BLaER1 treated with 17β-estradiol and CSF1 and Interleukin-3, amounts not matched to agents 10 nM and 100 nM (cell line): Measurements from ENCODE around the gene FOXN1.

Experiments
- H3K27ac ChIP-seq, 11 experiments: shearing (Covaris generic); formaldehyde crosslinking; 2 replicates each; pipeline ENCODE4 v1.8.1; 2022
- H3K27me3 ChIP-seq, 11 experiments: shearing (Covaris generic); formaldehyde crosslinking; 2 replicates each; pipeline ENCODE4 v1.8.1; 2022
- H3K36me3 ChIP-seq, 11 experiments: shearing (Covaris generic); formaldehyde crosslinking; 2 replicates each; pipeline ENCODE4 v1.8.1; 2022
- H3K4me1 ChIP-seq, 10 experiments: shearing (Covaris generic); formaldehyde crosslinking; 2 replicates each; pipeline ENCODE4 v1.8.1; 2022
- H3K4me2 ChIP-seq, 11 experiments: shearing (Covaris generic); formaldehyde crosslinking; 2 replicates each; pipeline ENCODE4 v1.8.1; 2022
- H3K4me3 ChIP-seq, 10 experiments: shearing (Covaris generic); formaldehyde crosslinking; 2 replicates each; pipeline ENCODE4 v1.8.1; 2022
- H3K9ac ChIP-seq, 11 experiments: shearing (Covaris generic); formaldehyde crosslinking; 2 replicates each; pipeline ENCODE4 v1.8.1; 2022
- H3K9me3 ChIP-seq, 11 experiments: shearing (Covaris generic); formaldehyde crosslinking; replicated peaks in 1 of 11; 2 replicates each; pipeline ENCODE4 v1.8.1; 2022
- H4K20me1 ChIP-seq, 11 experiments: shearing (Covaris generic); formaldehyde crosslinking; 2 replicates each; pipeline ENCODE4 v1.8.1; 2022
- Cebpa-rat ChIP-seq, 11 experiments: shearing (Covaris generic); IDR thresholded peaks; 2 replicates each; pipeline ENCODE4 v1.8.1; 2022

FOXN1 gene

DNA sequence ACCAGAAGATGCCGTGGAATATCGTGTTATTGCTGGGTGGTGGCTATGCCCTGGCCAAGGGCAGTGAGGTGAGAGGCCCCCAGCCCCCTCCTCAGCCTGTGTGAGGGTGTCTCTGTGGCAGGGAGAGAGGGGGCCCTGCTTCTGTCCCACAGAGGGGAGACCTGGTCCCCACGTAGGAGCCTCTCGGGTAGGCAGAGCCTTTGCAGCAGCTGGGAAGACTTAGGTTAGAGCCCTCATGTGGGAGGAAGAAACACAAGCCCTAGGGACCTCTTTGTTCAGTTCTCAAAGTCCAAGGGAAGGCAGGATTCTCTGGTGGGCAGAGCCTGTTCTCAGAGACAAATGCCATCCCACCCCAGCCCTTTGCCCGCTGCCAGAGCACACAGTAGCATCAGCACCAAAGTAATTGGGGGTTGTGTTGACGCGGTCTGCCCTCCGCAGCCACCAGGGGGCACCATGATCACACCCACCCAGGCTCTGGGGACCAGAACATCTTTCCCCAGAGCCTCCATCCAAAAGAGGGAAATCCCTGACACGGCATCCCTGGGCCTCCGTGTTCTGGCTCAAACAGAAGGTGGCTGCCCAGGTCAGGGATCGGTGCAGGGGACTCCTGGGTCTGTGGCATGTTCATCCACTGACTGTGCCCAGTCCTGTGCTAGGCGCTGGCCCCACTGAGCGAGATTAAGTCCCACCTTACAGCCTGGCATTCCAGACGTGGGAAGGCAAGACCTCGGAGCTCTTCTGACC is 11.5 kb upstream of the FOXN1 start:
- Histone ChIP-seq H4K20me1 (no peaks in the 10 kb centered on the region), H3K4me3 (no peak overlapping the region), H3K27ac (peak overlapping the region in 3 of 11 experiments; percentile 23 to 50 (median 45); a peak in 5 of 22 replicates), H3K36me3 (no peaks in the 10 kb centered on the region), H3K27me3 (no peaks in the 10 kb centered on the region), H3K4me2 (peak overlapping the region in 9 of 11 experiments; percentile 31 to 84 (median 66); a peak in 17 of 22 replicates), H3K4me1 (peaks cover 8 to 82% (median 64%) of the 10 kb centered on the region in 10 experiments), H3K9ac (peak overlapping the region in 3 of 11 experiments; percentile 22 to 49 (median 25); a peak in 3 of 22 replicates), H3K9me3 (no peaks in the 10 kb centered on the region)
- no peak for TF ChIP-seq Cebpa-rat (IDR thresholded peaks at IDR 0.05)

- H3K27ac ChIP-seq = peak overlapping the region in 1 of 11 experiments; percentile 3; a peak in 1 of 22 replicates
- peaks cover 16 to 92% (median 74%) of the 10 kb centered on the region in 10 experiments for H3K4me1 ChIP-seq
- H3K9me3 ChIP-seq = no peaks in the 10 kb centered on the region
- H3K4me2 ChIP-seq = peak overlapping the region in 1 of 11 experiments; percentile 18; a peak in 2 of 22 replicates
- H3K4me3 ChIP-seq = no peak overlapping the region
- no peaks in the 10 kb centered on the region for H3K36me3 ChIP-seq
- TF ChIP-seq Cebpa-rat (IDR thresholded peaks at IDR 0.05) = no peak
- H4K20me1 ChIP-seq = no peaks in the 10 kb centered on the region
- peak overlapping the region in 1 of 11 experiments; percentile 20; a peak in 2 of 22 replicates for H3K9ac ChIP-seq
- no peaks in the 10 kb centered on the region for H3K27me3 ChIP-seq
Observed at GRCh38 chr17:28495635-28496034, 10.5 kb upstream of the FOXN1 start.

DNA sequence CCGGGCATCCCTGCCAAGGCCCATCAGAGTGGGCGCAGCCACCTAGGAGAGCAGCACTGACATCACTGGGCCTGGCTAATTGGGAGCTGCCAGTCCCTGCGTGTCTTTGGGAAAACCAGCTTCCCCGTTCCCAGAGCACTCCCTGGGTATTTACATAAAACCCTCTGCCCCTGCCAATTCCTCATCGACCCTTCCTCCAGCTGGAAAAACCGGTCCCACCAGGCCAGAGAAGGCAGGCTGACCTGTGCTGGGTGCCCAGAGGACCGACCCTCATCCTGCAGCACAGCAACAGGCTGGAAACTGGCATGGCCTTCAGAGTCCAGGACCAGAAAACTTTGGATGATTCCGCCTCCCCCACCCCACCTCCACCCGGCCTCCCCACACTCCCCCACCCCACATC is 8.2 kb upstream of the FOXN1 start:
- Histone ChIP-seq H4K20me1 (no peaks in the 10 kb centered on the region; a peak in 1 of 22 replicates), H3K4me3 (no peak overlapping the region), H3K4me1 (peaks cover 28 to 89% (median 81%) of the 10 kb centered on the region in 10 experiments), H3K36me3 (no peaks in the 10 kb centered on the region), H3K4me2 (peak overlapping the region in 7 of 11 experiments; percentile 12 to 95 (median 71); a peak in 8 of 22 replicates), H3K9me3 (no peaks in the 10 kb centered on the region), H3K27ac (no peak overlapping the region), H3K9ac (peak overlapping the region in 1 of 11 experiments; percentile 15; a peak in 1 of 22 replicates), H3K27me3 (no peaks in the 10 kb centered on the region)
- TF ChIP-seq Cebpa-rat (IDR thresholded peaks at IDR 0.05) = no peak

DNA sequence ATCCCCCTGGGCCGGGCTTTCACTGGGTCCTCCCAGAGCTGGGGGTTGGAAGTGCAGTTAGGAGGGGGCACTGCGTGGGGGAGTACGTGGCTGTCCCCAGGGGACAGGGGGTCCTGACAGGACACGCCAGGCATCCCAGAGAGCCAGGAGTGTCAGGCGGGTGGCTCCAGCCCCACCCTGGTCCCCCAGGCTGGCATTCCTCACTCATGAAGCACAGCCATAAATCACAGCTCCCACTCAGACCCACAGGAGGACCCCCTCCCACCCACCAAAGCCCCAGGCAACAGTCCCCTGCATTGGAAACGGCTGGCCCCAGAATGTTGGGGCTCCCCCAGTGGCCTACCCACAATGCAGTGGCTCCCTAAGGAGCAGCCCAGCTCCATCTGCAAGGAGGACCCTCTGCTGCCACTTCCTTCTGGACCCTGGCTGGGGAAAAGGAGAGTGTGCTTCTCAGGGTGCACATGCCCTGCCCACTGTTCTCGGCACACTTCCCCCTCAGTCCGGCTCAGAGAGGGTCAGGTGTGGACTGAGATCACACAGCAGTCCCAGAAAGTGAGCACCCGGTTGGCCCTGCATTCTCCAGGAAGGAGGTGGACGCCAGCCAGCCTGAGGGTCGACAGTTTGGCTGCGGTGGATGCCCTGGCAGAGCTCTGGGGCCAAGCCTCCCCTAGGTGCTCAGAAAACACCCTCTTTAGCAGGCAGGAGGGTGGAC is 7.3 kb upstream of the FOXN1 start:
- no peak for TF ChIP-seq Cebpa-rat (IDR thresholded peaks at IDR 0.05)
- H3K4me3 ChIP-seq = no peak overlapping the region
- no peaks in the 10 kb centered on the region for H3K36me3 ChIP-seq
- no peaks in the 10 kb centered on the region for H3K9me3 ChIP-seq
- H3K4me1 ChIP-seq = peaks cover 21 to 80% (median 72%) of the 10 kb centered on the region in 10 experiments
- H3K27ac ChIP-seq = peak overlapping the region in 1 of 11 experiments; percentile 3; a peak in 1 of 22 replicates
- no peaks in the 10 kb centered on the region; a peak in 1 of 22 replicates for H4K20me1 ChIP-seq
- peak overlapping the region in 4 of 11 experiments; percentile 27 to 44 (median 30); a peak in 4 of 22 replicates for H3K9ac ChIP-seq
- H3K4me2 ChIP-seq = peak overlapping the region in 9 of 11 experiments; percentile 15 to 95 (median 76); a peak in 16 of 22 replicates
- no peaks in the 10 kb centered on the region for H3K27me3 ChIP-seq

- Histone ChIP-seq H4K20me1 (no peaks in the 10 kb centered on the region; a peak in 1 of 22 replicates), H3K27me3 (no peaks in the 10 kb centered on the region), H3K9me3 (no peaks in the 10 kb centered on the region), H3K27ac (no peak overlapping the region; a peak in 1 of 22 replicates), H3K4me2 (peak overlapping the region in 8 of 11 experiments; percentile 71 to 95 (median 78); a peak in 13 of 22 replicates), H3K4me1 (peaks cover 21 to 75% (median 67%) of the 10 kb centered on the region in 10 experiments), H3K36me3 (no peaks in the 10 kb centered on the region), H3K9ac (0 out of 22 replicates have a peak overlapping the region, but pooled peaks of 1 of the 11 experiments have one; percentile 28), H3K4me3 (no peak overlapping the region)
- no peak for TF ChIP-seq Cebpa-rat (IDR thresholded peaks at IDR 0.05)
Observed at GRCh38 chr17:28499364-28499664, 6.8 kb upstream of the FOXN1 start.

DNA sequence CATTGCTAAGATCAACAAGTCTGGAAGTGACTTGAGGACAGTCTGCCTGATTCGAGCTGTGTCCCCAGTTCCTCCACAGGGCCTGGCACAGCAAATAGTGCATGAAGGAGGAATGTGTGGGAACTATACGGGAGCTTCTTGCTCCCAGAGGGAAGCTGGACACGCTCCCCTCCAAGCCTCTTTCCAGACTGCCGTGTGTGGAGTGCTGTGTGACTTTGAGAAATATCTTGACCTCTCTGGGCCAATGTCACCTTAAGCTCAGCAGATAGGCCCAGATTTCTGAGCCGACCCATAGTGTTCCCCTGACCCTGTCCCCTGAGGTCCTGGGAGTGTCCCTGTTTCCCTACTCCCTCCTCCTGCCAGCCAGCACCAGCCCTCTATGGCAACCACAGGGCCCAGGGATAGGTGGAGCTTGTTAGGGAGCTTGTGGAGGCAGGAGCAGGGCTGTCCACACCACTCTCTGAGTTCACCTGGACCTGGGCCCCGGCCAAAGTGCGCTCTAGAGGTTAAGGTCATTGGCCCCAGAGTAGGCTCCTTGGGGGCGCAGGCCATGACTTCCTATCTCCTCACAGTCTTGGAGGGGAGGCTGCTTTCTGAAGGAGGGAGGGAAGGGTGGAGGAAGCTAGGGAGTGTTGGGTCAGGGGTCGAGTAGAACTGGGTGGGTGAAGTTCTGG is 6.3 kb upstream of the FOXN1 start:
- Histone ChIP-seq H3K36me3 (no peaks in the 10 kb centered on the region), H3K4me2 (peak overlapping the region; percentile 59 to 95 (median 75)), H3K9me3 (no peaks in the 10 kb centered on the region), H3K4me3 (no peak overlapping the region), H3K4me1 (peaks cover 21 to 71% (median 62%) of the 10 kb centered on the region in 10 experiments), H4K20me1 (no peaks in the 10 kb centered on the region; a peak in 1 of 22 replicates), H3K27me3 (no peaks in the 10 kb centered on the region), H3K9ac (peak overlapping the region in 1 of 11 experiments; percentile 42; a peak in 1 of 22 replicates), H3K27ac (peak overlapping the region in 4 of 11 experiments; percentile 16 to 61 (median 42); a peak in 2 of 22 replicates)
- TF ChIP-seq Cebpa-rat (IDR thresholded peaks at IDR 0.05) = no peak

GRCh38 chr17:28500712-28501379 is 5.3 kb upstream of the FOXN1 start:
- H3K9ac ChIP-seq = peak overlapping the region in 6 of 11 experiments; percentile 33 to 55 (median 36); a peak in 8 of 22 replicates
- peaks cover 21 to 62% (median 56%) of the 10 kb centered on the region in 10 experiments for H3K4me1 ChIP-seq
- TF ChIP-seq Cebpa-rat (IDR thresholded peaks at IDR 0.05) = no peak
- peak overlapping the region in 8 of 11 experiments; percentile 45 to 75 (median 60); a peak in 15 of 22 replicates for H3K27ac ChIP-seq
- H3K9me3 ChIP-seq = no peaks in the 10 kb centered on the region
- no peaks in the 10 kb centered on the region; a peak in 1 of 22 replicates for H4K20me1 ChIP-seq
- H3K27me3 ChIP-seq = no peaks in the 10 kb centered on the region
- peak overlapping the region; percentile 59 to 95 (median 75) for H3K4me2 ChIP-seq
- H3K36me3 ChIP-seq = no peaks in the 10 kb centered on the region
- H3K4me3 ChIP-seq = no peak overlapping the region; a peak in 1 of 20 replicates
